Pons (tissue), 1 donor: ENCODE measurements around the gene PIP5K1B.
A peak's percentile ranks its signal among the peaks of the same experiment; 100 is the strongest.

Experiments used
- DNase-seq: peaks from one replicate; pipeline ENCODE4 v3.0.0-alpha.2; 2016; ENCODE audit warnings: low spot score

PIP5K1B gene

GRCh38 chr9:68913054-68913453 lies 208.0 kb downstream of the PIP5K1B start:
- no peak for DNase-seq

GRCh38 chr9:68914751-68915150 lies 209.7 kb downstream of the PIP5K1B start:
- DNase-seq: no peak

- DNase-seq: peak; percentile 8
Measured at GRCh38 chr9:68919661-68920060, 214.6 kb downstream of the PIP5K1B start.

GRCh38 chr9:68920921-68921320 lies 215.9 kb downstream of the PIP5K1B start:
- no peak for DNase-seq

- no peak for DNase-seq
Measured at GRCh38 chr9:68923480-68923879, 218.4 kb downstream of the PIP5K1B start.

- no peak for DNase-seq
Measured at GRCh38 chr9:68925175-68925574, 220.1 kb downstream of the PIP5K1B start.

GRCh38 chr9:68927165-68927564 lies 222.1 kb downstream of the PIP5K1B start:
- DNase-seq: no peak

- no peak for DNase-seq
Measured at GRCh38 chr9:68931821-68932220, 226.8 kb downstream of the PIP5K1B start.

GRCh38 chr9:68932458-68932857 lies 227.4 kb downstream of the PIP5K1B start:
- DNase-seq: no peak

GRCh38 chr9:68933434-68934328 lies 228.6 kb downstream of the PIP5K1B start:
- DNase-seq: no peak

GRCh38 chr9:68934329-68934644 lies 229.2 kb downstream of the PIP5K1B start:
- DNase-seq: no peak

- no peak for DNase-seq
Measured at GRCh38 chr9:68940573-68940972, 235.5 kb downstream of the PIP5K1B start.

GRCh38 chr9:68941780-68942459 lies 236.9 kb downstream of the PIP5K1B start:
- DNase-seq: no peak

- no peak for DNase-seq
Measured at GRCh38 chr9:68942790-68943189, 237.8 kb downstream of the PIP5K1B start.

- no peak for DNase-seq
Measured at GRCh38 chr9:68947015-68947414, 242.0 kb downstream of the PIP5K1B start.

- DNase-seq: no peak
Measured at GRCh38 chr9:68947842-68948569, 243.0 kb downstream of the PIP5K1B start.

GRCh38 chr9:68949271-68950000 lies 244.4 kb downstream of the PIP5K1B start:
- DNase-seq: peak; percentile 18

GRCh38 chr9:68950188-68950587 lies 245.1 kb downstream of the PIP5K1B start:
- DNase-seq: no peak

GRCh38 chr9:68950689-68951088 lies 245.6 kb downstream of the PIP5K1B start:
- DNase-seq: no peak

GRCh38 chr9:68951879-68952659 lies 247.0 kb downstream of the PIP5K1B start:
- DNase-seq: peak; percentile 88

- no peak for DNase-seq
Measured at GRCh38 chr9:68953771-68954170, 248.7 kb downstream of the PIP5K1B start.
